HepG2 (cell line): ENCODE results near the gene GYG1. TPM values are rescaled to one million over a fixed set of nuclear protein-coding genes. Genes with fewer than 3 reads are reported as not detected.

ENCODE experiments used
- ARNTL ChIP-seq: sonication (generic); formaldehyde crosslinking; IDR thresholded peaks from 2 replicates; pipeline ENCODE4 v1.4.0; 2020; ENCODE audit warnings: mild to moderate bottlenecking, missing genetic modification reagents
- BHLHE40 ChIP-seq: IDR thresholded peaks from 2 replicates; pipeline ENCODE4 v1.6.1; 2011; ENCODE audit warnings: low read length, improper control_type of control experiment
- GATAD1 ChIP-seq: IDR thresholded peaks from 2 replicates; pipeline ENCODE4 v1.6.1; 2016; ENCODE audit warnings: missing genetic modification reagents, missing compliant biosample characterization
- HES4 ChIP-seq: sonication (generic); formaldehyde crosslinking; IDR thresholded peaks from 2 replicates; pipeline ENCODE4 v1.9.0; 2021; ENCODE audit warnings: mild to moderate bottlenecking, missing genetic modification reagents, borderline replicate concordance
- HIVEP1 ChIP-seq: sonication (generic); formaldehyde crosslinking; IDR thresholded peaks from 2 replicates; pipeline ENCODE4 v1.4.0; 2020; ENCODE audit warnings: mild to moderate bottlenecking, missing genetic modification reagents
- MED1 ChIP-seq: sonication (generic); formaldehyde crosslinking; IDR thresholded peaks from 2 replicates; pipeline ENCODE4 v1.4.0; 2020; ENCODE audit warnings: missing genetic modification reagents
- PHF5A ChIP-seq: IDR thresholded peaks from one replicate; pipeline ENCODE4 v1.6.1; 2018; ENCODE audit warnings: low read depth, missing genetic modification reagents; ENCODE audit not compliant: unreplicated experiment
- POLR2A ChIP-seq, 2 experiments: IDR thresholded peaks; 2 replicates each; pipeline ENCODE4 v1.6.1; 2011; ENCODE audit warnings: low read depth in 2 of 2, low read length in 2 of 2, mild to moderate bottlenecking in 1 of 2, moderate library complexity in 1 of 2; ENCODE audit not compliant: insufficient read depth in 1 of 2
- PRMT3 ChIP-seq: sonication (generic); formaldehyde crosslinking; IDR thresholded peaks from 2 replicates; pipeline ENCODE4 v1.8.1; 2022; ENCODE audit warnings: low read depth, mild to moderate bottlenecking, moderate library complexity, missing genetic modification reagents, borderline replicate concordance
- RBFOX2 ChIP-seq: fragments of 200-400 bp; formaldehyde crosslinking; IDR thresholded peaks from 2 replicates; pipeline ENCODE4 v1.6.1; 2017; ENCODE audit warnings: low read depth, mild to moderate bottlenecking, low read length
- ZNF614 ChIP-seq: IDR thresholded peaks from 2 replicates; pipeline ENCODE4 v1.6.1; 2018; ENCODE audit warnings: missing biosample characterization, missing genetic modification reagents, inconsistent platforms, borderline replicate concordance
- ZNF746 ChIP-seq: sonication (generic); formaldehyde crosslinking; IDR thresholded peaks from 2 replicates; pipeline ENCODE4 v1.8.0; 2022; ENCODE audit warnings: mild to moderate bottlenecking, missing genetic modification reagents
- ZNF777 ChIP-seq: sonication (generic); formaldehyde crosslinking; IDR thresholded peaks from 2 replicates; pipeline ENCODE4 v1.4.0; 2020; ENCODE audit warnings: missing genetic modification reagents
- polyA plus RNA-seq, 8 experiments: library from polyadenylated mRNA; depleted of rRNA in 3 of 8; stranded (reverse) in 7 of 8; unstranded in 1 of 8; fragments of >200 nt; fragmentation: Illumina TruSeq in 4 of 8; extraction: Trizol in 4 of 8; gene quantifications; 2 replicates each; pipeline versions ENCODE4 v1.2.1 to v1.2.3, GENCODE V29; 2011 to 2016; ENCODE audit warnings: low read depth in 4 of 8, missing spikeins in 1 of 8, mixed read lengths in 1 of 8; ENCODE audit not compliant: insufficient read depth in 1 of 8
- total RNA-seq, 5 experiments: library from RNA; depleted of rRNA; stranded (reverse); fragments of >200 nt; fragmentation: Illumina TruSeq; extraction: Trizol; gene quantifications; 2 replicates each; pipeline ENCODE4 v1.2.3, GENCODE V29; 2016; ENCODE audit warnings: low read depth in 1 of 5
- TF ChIP-seq, protein P1 (sequence below): sonication (generic); formaldehyde crosslinking; conservative IDR thresholded peaks from 2 replicates; pipeline ENCODE4 v1.8.1; 2023; ENCODE audit warnings: missing genetic modification reagents
- TF ChIP-seq, protein P2 (sequence below): sonication (generic); formaldehyde crosslinking; IDR thresholded peaks from 2 replicates; pipeline ENCODE4 v1.5.0; 2020; ENCODE audit warnings: mild to moderate bottlenecking, missing genetic modification reagents
- TF ChIP-seq, protein P3 (sequence below): sonication (generic); formaldehyde crosslinking; IDR thresholded peaks from 2 replicates; pipeline ENCODE4 v1.5.0; 2020; ENCODE audit warnings: missing genetic modification reagents, mild to moderate bottlenecking, borderline replicate concordance
- TF ChIP-seq, protein P4 (sequence below): sonication (generic); formaldehyde crosslinking; IDR thresholded peaks from 2 replicates; pipeline ENCODE4 v1.8.0; 2022; ENCODE audit warnings: low read depth, missing genetic modification reagents
- TF ChIP-seq, protein P5 (sequence below): sonication (generic); formaldehyde crosslinking; IDR thresholded peaks from 2 replicates; pipeline ENCODE4 v1.5.0; 2020; ENCODE audit warnings: missing genetic modification reagents

GYG1 gene
- total and polyA plus RNA-seq, 2 of the 13 experiments (the other 11 are each of a cell fraction or from before 2014, with no cell fraction given) = 15.7 to 28.1 TPM

DNA sequence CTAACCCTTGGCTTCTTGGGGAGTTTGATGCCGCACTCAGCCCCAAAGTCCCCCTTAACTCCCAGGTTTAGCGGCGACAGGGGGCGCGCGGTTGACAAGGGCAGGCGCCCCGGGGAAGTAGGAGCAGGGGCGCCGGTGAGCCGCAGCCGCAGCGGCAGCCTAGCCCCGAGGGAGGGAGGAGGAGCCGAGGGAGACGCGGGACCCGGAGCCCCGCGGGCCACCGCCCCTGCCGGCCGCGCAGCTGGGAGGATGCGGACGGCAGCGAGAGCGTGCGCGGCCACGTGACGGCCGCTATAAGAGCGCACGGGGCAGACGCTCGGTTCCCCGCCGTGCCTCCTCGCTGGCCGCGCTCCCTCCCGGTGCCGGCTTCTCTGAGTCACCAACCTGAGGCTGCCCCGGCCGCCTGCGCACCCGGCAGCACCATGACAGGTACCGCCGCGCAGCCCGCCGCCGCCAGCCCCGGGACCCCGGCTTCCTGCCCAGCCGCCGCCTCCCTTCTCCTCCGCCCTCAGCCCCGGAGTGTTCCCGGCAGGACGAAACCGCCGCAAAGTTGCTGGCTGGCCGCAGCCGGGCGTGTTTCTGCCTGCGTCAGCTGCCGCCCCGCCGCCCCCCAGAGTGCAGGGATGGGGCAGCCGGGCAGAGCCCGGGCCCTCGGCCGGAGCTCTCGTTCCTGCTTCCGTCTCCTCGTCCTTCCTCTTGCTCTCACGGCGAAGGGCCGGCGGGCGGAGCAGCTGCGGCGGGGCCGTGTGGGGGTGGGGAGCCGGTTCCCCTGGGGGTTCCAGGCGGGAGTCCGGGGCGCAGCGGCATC lies at the start of gene GYG1 (continued):
- TF ChIP-seq ZNF777 (peak; percentile 62), ZNF746 (CRISPR knock-in tag) (peak; percentile 52; the same call in 1 of the 2 replicates), ZNF614 (0 out of 2 replicates have a peak, but pooled peaks have one; percentile 13), HES4 (CRISPR knock-in tag) (peak; percentile 76), RBFOX2 (peak; percentile 91), PRMT3 (no peak), BHLHE40 (peak; percentile 80), PHF5A (CRISPR knock-in tag) (no peak), POLR2A (IDR thresholded peaks at IDR 0.05; ENCODE audit: insufficient read depth in 1 of 2, low read depth in 2 of 2, low read length in 2 of 2) (peak; percentile 76 to 87), ARNTL (CRISPR knock-in tag) (peak; percentile 99), HIVEP1 (CRISPR knock-in tag) (no peak), MED1 (CRISPR knock-in tag) (peak; percentile 56), GATAD1 (0 out of 2 replicates have a peak, but pooled peaks have one; percentile 32)
- TF ChIP-seq, protein P1, sequence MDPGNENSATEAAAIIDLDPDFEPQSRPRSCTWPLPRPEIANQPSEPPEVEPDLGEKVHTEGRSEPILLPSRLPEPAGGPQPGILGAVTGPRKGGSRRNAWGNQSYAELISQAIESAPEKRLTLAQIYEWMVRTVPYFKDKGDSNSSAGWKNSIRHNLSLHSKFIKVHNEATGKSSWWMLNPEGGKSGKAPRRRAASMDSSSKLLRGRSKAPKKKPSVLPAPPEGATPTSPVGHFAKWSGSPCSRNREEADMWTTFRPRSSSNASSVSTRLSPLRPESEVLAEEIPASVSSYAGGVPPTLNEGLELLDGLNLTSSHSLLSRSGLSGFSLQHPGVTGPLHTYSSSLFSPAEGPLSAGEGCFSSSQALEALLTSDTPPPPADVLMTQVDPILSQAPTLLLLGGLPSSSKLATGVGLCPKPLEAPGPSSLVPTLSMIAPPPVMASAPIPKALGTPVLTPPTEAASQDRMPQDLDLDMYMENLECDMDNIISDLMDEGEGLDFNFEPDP (CRISPR knock-in tag) = no peak
- TF ChIP-seq, protein P2, sequence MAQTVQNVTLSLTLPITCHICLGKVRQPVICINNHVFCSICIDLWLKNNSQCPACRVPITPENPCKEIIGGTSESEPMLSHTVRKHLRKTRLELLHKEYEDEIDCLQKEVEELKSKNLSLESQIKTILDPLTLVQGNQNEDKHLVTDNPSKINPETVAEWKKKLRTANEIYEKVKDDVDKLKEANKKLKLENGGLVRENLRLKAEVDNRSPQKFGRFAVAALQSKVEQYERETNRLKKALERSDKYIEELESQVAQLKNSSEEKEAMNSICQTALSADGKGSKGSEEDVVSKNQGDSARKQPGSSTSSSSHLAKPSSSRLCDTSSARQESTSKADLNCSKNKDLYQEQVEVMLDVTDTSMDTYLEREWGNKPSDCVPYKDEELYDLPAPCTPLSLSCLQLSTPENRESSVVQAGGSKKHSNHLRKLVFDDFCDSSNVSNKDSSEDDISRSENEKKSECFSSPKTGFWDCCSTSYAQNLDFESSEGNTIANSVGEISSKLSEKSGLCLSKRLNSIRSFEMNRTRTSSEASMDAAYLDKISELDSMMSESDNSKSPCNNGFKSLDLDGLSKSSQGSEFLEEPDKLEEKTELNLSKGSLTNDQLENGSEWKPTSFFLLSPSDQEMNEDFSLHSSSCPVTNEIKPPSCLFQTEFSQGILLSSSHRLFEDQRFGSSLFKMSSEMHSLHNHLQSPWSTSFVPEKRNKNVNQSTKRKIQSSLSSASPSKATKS (CRISPR knock-in tag) = no peak
- TF ChIP-seq, protein P3, sequence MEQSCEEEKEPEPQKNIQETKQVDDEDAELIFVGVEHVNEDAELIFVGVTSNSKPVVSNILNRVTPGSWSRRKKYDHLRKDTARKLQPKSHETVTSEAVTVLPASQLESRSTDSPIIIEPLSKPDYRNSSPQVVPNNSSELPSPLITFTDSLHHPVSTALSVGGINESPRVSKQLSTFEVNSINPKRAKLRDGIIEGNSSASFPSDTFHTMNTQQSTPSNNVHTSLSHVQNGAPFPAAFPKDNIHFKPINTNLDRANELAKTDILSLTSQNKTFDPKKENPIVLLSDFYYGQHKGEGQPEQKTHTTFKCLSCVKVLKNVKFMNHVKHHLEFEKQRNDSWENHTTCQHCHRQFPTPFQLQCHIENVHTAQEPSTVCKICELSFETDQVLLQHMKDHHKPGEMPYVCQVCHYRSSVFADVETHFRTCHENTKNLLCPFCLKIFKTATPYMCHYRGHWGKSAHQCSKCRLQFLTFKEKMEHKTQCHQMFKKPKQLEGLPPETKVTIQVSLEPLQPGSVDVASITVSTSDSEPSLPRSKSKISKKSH (CRISPR knock-in tag) = 0 out of 2 replicates have a peak, but pooled peaks have one; percentile 34
- TF ChIP-seq, protein P4, sequence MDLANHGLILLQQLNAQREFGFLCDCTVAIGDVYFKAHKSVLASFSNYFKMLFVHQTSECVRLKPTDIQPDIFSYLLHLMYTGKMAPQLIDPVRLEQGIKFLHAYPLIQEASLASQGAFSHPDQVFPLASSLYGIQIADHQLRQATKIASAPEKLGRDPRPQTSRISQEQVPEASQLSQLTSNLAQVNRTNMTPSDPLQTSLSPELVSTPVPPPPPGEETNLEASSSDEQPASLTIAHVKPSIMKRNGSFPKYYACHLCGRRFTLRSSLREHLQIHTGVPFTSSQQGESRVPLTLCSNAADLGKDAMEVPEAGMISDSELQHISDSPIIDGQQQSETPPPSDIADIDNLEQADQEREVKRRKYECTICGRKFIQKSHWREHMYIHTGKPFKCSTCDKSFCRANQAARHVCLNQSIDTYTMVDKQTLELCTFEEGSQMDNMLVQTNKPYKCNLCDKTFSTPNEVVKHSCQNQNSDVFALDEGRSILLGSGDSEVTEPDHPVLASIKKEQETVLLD (CRISPR knock-in tag) = 0 out of 2 replicates have a peak, but pooled peaks have one; percentile 22
- TF ChIP-seq, protein P5, sequence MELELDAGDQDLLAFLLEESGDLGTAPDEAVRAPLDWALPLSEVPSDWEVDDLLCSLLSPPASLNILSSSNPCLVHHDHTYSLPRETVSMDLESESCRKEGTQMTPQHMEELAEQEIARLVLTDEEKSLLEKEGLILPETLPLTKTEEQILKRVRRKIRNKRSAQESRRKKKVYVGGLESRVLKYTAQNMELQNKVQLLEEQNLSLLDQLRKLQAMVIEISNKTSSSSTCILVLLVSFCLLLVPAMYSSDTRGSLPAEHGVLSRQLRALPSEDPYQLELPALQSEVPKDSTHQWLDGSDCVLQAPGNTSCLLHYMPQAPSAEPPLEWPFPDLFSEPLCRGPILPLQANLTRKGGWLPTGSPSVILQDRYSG (CRISPR knock-in tag) = no peak
